HFF-Myc (cell line): ENCODE data around the gene ST6GALNAC3.

ENCODE experiments used
- DNase-seq: peaks from one replicate; pipeline ENCODE4 v3.0.0-alpha.2; 2011; ENCODE audit warnings: low read depth; ENCODE audit errors: extremely low read depth
- H3K4me3 ChIP-seq: replicated peaks from 2 replicates; pipeline ENCODE4 v1.5.1; 2011; ENCODE audit warnings: low read depth, mild to moderate bottlenecking, control low read depth, low read length
- TF ChIP-seq, protein P1 (sequence below): IDR thresholded peaks from 2 replicates; pipeline ENCODE4 v1.5.1; 2012; ENCODE audit warnings: mild to moderate bottlenecking, low read depth, low read length, control low read depth; ENCODE audit errors: missing control alignments

Gene ST6GALNAC3

DNA sequence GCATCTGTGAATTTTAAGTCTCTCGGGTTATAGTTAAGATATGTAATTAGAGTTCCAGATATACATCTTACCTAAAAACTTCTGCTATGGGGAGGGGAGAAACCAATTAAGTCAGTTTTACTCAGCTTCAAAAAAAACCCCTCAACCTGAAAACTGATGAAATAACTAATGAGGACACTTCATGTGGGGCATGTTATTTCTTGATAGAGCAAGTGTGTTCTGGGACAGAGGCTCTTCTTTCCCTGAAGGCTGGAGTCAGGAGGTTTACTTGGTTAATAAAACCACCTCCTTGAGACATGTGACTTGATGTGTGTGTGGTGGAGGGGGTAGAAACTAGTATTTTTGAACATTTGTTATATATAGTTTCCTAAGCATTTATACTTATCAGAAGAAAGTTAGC lies 479.7 kb downstream of the ST6GALNAC3 start:
- no peak for DNase-seq
- H3K4me3 ChIP-seq = no peak overlapping the region
- TF ChIP-seq, protein P1, sequence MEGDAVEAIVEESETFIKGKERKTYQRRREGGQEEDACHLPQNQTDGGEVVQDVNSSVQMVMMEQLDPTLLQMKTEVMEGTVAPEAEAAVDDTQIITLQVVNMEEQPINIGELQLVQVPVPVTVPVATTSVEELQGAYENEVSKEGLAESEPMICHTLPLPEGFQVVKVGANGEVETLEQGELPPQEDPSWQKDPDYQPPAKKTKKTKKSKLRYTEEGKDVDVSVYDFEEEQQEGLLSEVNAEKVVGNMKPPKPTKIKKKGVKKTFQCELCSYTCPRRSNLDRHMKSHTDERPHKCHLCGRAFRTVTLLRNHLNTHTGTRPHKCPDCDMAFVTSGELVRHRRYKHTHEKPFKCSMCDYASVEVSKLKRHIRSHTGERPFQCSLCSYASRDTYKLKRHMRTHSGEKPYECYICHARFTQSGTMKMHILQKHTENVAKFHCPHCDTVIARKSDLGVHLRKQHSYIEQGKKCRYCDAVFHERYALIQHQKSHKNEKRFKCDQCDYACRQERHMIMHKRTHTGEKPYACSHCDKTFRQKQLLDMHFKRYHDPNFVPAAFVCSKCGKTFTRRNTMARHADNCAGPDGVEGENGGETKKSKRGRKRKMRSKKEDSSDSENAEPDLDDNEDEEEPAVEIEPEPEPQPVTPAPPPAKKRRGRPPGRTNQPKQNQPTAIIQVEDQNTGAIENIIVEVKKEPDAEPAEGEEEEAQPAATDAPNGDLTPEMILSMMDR = no peak

DNA sequence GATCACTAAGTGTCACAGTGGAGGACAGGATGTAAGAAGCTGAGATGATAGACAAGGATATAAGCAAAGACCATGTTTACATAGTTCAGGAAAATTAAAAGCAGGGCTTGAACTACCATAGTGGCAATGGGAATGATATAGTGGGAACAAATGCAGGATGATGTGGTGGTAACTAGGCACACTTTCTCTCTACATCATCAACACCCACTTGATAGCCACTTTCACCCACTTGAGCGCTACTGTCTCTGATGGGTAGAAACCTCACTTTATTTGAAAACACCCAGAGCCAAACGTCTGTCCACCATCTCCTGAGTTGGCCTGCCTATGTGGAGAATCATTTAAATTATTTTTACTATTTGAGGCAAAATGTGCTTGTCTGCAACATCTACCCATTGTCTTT lies 487.7 kb downstream of the ST6GALNAC3 start:
- TF ChIP-seq, protein P1 = no peak

DNA sequence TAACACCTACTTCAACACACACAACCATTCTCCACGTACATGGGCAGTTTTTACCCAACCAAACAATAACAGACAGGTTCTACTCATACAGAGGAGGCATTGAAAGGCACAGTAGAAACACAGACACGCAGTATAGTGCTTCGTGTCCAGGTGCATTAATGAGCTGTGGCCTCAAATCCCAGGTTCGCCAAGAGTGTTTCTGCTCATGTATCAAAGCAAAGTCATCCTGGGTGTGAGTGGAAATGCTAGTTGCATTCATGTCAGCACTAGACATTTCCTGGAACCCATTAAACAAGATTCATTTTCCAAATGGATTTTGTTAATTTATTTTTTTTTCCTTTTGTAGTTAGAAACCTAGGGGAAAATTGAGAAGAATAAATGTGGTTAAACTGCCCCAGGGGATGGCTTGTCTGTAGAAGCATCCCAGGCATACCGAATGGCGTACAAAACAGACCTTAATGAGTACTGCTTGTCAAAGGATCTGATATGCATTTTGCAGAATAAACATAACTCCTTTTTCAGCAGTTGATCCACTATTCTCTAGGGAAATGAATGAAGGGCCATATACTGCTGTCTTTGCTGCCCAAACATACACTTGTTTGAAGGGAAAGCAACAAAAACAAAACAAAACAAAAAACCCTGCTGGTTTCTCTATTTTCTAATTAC lies 494.2 kb downstream of the ST6GALNAC3 start:
- TF ChIP-seq, protein P1 = no peak
- no peak overlapping the region for H3K4me3 ChIP-seq
- no peak for DNase-seq

More for the DNA sequence above, 487.7 kb downstream of the ST6GALNAC3 start:
- no peak for DNase-seq
- H3K4me3 ChIP-seq = no peak overlapping the region

DNA sequence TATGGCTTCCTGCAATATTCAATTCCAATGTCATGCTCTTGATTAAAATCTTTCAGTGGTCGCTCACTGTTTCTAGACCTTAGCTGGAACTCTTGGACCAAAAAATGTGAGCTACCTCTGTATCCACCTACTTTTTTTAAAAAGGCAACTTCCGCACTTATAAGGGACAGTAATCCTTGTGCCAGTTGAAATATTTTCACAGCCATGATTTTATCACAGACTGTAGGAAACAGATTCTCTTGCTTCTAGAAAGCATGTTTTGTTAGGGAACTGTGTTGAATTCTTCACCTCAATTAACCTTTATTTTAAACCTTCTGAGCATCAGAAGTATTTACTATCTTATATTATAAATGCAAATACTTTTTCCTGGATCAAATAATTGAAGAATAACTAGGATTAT lies 496.7 kb downstream of the ST6GALNAC3 start:
- DNase-seq = no peak
- TF ChIP-seq, protein P1 = no peak
- no peak overlapping the region for H3K4me3 ChIP-seq

DNA sequence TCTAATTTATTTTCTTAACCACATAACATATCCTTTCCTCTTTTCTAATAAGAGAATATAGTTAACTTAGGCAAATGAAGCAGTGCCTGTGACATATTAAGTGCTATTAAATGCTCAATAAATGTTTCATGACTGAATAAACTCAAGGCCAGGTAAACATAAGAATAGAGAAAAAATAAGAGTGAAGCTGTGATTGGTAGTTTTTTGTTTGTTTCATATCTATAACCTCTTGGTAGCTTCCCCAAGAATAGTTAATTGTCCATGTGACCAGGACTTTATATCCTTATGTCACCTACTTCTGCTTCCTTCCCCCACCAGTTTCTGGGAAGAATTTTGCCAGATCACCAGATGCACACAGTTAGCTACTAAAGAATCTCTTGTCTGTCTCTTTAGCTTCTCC lies 497.7 kb downstream of the ST6GALNAC3 start:
- no peak overlapping the region for H3K4me3 ChIP-seq
- TF ChIP-seq, protein P1 = no peak
- no peak for DNase-seq

DNA sequence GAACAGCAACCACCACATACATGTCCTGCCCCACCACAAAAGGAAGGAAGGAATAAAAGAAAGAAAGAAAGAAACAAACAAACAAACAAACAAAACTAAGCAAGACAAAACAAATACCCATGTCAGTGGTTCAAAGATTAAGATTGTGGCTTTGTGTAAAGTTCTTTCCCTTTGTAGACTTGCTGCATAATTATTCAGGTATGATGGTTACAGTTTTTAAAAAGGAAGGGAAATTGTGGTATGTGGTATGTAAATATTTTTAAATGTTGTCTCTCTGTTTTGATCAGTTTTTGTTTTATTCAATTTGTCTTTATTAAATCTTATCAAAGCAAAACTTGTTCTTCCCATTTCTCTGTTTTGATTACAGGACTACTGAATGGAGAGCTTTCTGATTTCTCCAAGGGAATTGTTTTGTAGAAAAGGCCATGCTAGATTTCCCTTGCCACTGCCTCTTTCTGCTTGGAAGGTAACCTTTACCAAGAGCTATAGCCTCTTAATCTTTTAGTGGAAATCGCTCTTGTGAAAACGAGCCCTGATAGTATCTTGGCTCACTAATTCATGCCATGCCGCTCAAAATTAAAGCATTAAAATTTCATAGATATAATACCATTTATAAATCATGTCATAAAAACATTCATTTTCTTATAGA lies 502.5 kb downstream of the ST6GALNAC3 start:
- H3K4me3 ChIP-seq = no peak overlapping the region
- DNase-seq = no peak
- TF ChIP-seq, protein P1 = no peak
